ENCODE data around the gene KRTAP1-3. TPM values are rescaled to one million over a fixed set of nuclear protein-coding genes. Genes with fewer than 3 reads are reported as not detected.

KRTAP1-3 gene
- polyA plus RNA-seq, 1 experiment: not detected

DNA sequence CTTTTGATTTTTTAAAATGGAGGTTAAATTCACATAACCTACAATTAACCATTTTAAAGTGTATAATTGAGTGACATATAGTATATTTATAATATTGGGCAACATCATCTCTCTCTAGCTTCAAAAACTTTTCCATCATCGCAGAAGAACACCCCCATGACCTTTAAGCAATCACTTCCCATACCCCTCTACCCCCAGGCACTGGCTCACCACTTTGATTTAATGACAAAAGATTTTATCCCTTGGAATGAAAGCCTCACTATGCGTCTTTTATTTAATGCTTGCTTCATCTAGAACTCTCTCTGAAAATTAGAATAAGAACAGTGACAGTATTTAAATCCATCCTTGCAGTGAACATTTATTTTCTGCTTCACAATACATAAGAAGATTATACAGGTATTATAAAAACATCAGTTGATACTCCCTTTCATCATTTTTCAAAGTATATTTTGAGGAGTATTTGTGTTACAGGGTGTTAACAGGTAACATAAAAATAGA is 3.2 kb upstream of the KRTAP1-3 start:
- no peak overlapping the region for H3K4me3 ChIP-seq (ENCODE audit: low read depth, low read length)
- no peak for DNase-seq (ENCODE audit: low read depth, low spot score)
- TF ChIP-seq, protein P1, sequence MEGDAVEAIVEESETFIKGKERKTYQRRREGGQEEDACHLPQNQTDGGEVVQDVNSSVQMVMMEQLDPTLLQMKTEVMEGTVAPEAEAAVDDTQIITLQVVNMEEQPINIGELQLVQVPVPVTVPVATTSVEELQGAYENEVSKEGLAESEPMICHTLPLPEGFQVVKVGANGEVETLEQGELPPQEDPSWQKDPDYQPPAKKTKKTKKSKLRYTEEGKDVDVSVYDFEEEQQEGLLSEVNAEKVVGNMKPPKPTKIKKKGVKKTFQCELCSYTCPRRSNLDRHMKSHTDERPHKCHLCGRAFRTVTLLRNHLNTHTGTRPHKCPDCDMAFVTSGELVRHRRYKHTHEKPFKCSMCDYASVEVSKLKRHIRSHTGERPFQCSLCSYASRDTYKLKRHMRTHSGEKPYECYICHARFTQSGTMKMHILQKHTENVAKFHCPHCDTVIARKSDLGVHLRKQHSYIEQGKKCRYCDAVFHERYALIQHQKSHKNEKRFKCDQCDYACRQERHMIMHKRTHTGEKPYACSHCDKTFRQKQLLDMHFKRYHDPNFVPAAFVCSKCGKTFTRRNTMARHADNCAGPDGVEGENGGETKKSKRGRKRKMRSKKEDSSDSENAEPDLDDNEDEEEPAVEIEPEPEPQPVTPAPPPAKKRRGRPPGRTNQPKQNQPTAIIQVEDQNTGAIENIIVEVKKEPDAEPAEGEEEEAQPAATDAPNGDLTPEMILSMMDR (IDR thresholded peaks at IDR 0.05; ENCODE audit: low read depth, low read length): no peak
- no peak overlapping the region for H3K27ac ChIP-seq (ENCODE audit: low read depth, low read length)
- POLR2A ChIA-PET: no interaction called here
- CTCF ChIA-PET: no interaction called here
- no peaks in the 10 kb centered on the region for H3K27me3 ChIP-seq (ENCODE audit: control insufficient read depth, insufficient read depth, low read length)
- no peaks in the 10 kb centered on the region for H3K9me3 ChIP-seq (ENCODE audit: control insufficient read depth, insufficient read depth, low read length)

DNA sequence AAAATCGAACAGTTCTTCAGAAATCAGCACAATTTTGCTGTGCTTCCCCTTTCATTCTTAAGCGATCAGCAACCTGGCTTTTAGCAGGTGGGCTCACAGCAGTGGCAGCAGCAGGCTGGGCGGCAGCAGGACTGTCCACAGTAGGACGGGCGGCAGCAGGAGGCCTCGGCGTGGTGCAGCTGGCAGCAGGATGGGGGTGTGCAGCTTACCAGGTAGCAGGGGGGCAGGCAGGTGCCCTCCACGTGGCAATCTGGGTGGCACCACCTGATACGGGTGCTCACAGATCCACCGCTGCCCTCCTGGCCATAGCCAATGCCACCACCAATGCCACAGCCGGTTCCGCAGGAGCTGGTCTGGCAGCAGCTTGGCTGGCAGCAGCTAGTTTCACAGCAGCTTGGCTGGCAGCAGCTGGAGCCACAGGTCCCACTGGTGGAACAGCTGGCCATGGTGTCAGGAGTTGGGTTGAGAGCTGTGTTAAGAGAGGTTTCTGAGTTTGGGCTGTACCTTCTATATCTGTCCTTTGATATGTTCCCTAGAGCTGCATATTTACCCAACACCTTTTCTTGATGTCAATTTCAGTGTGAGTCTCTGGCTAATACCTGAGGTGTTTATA is 4.9 kb downstream of the KRTAP1-3 start, which contains the start of gene KRTAP1-4:
Gene KRTAP1-4 (minus strand): TSS at position 563 of the 613 bp plus-strand sequence. CDS start 117 bp downstream, at position 446.
- POLR2A ChIA-PET: no interaction called here
- CTCF ChIA-PET: interaction anchor here (1.5 kb wide), 1 partner anchor 293 kb away, joined by 6 read pairs; no protein-coding TSS in a partner anchor
- Histone ChIP-seq H3K27me3 (ENCODE audit: control insufficient read depth, insufficient read depth, low read length) (no peaks in the 10 kb centered on the region), H3K4me3 (ENCODE audit: low read depth, low read length) (no peak within 1 kb of the TSS), H3K9me3 (ENCODE audit: control insufficient read depth, insufficient read depth, low read length) (no peaks in the 10 kb centered on the region; the same call in 1 of the 2 replicates), H3K27ac (ENCODE audit: low read depth, low read length) (no peak within 1 kb of the TSS)
- TF ChIP-seq, protein P1 (IDR thresholded peaks at IDR 0.05; ENCODE audit: low read depth, low read length): no peak
- DNase-seq (ENCODE audit: low read depth, low spot score): no peak

DNA sequence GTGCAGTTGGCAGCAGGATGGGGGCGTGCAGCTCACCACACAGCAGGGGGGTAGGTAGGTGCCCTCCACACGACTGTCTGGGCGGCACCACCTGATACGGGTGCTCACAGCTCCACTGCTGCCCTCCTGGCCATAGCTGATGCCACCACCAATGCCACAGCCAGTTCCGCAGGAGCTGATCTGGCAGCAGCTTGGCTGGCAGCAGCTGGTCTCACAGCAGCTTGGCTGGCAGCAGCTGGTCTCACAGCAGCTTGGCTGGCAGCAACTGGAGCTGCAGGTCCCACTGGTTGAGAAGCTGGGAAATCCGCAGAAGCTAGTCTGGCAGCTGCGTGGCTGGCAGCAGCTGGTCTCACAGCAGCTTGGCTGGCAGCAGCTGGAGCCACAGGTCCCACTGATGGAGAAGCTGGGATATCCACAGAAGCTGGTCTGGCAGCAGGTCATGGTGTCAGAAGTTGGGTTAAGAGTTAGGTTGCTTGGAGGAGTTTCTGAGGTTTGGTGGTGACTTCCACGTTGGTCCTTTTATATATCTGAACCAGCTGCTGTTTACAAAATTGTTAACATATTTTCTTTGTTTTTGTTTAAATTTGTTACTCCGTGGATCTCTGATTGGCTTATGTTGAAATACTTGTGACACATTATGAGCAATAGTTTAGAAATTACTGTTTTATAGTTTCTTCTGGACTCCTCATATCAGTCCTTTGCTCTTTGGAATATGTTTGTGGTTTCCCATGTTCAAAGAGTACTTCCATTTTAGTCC is 7.8 kb downstream of the KRTAP1-3 start, which contains the start of gene KRTAP1-5:
Gene KRTAP1-5 (minus strand): TSS at position 494 of the 757 bp plus-strand sequence. CDS start 53 bp downstream, at position 441.
- TF ChIP-seq, protein P1 (IDR thresholded peaks at IDR 0.05; ENCODE audit: low read depth, low read length): no peak
- no peak within 1 kb of the TSS for H3K4me3 ChIP-seq (ENCODE audit: low read depth, low read length)
- ChIA-PET POLR2A (interaction anchor here (0.6 to 1.2 kb wide), 4 partner anchors 12 to 1827 kb away, joined by 3 to 5 read pairs (median 3); partner anchors contain the start of genes KRTAP2-3 and RPL19), CTCF (no interaction called here)
- DNase-seq (ENCODE audit: low read depth, low spot score): peak; percentile 64
- H3K9me3 ChIP-seq (ENCODE audit: control insufficient read depth, insufficient read depth, low read length): no peaks in the 10 kb centered on the region; the same call in 1 of the 2 replicates
- H3K27ac ChIP-seq (ENCODE audit: low read depth, low read length): peak within 1 kb of the TSS; percentile 66
- no peaks in the 10 kb centered on the region for H3K27me3 ChIP-seq (ENCODE audit: control insufficient read depth, insufficient read depth, low read length)

DNA sequence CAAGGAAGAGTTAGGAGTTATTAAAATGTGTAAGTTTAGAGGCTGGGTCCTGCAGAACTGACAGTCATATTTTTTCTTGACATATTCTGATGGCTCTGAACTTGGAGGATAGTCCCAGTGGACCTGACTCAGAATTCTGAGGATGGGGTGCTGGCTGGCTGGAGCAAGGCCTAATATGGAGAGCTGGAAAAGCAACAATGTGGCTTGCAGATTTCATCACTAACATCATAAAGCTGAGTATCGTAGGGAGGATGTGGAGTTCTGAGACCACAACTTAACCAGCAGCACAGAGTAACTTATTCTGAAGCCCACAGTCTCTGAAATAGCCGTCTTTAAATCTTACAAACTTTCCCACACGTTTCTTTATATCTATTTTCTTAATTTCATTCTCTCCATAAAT is 10.0 kb downstream of the KRTAP1-3 start:
- POLR2A ChIA-PET: no interaction called here
- H3K27ac ChIP-seq (ENCODE audit: low read depth, low read length): no peak overlapping the region
- no peaks in the 10 kb centered on the region; the same call in 1 of the 2 replicates for H3K9me3 ChIP-seq (ENCODE audit: control insufficient read depth, insufficient read depth, low read length)
- no peak overlapping the region for H3K4me3 ChIP-seq (ENCODE audit: low read depth, low read length)
- CTCF ChIA-PET: interaction anchor here (1.0 kb wide), 1 partner anchor 297 kb away, joined by 3 read pairs; no protein-coding TSS in a partner anchor
- no peaks in the 10 kb centered on the region for H3K27me3 ChIP-seq (ENCODE audit: control insufficient read depth, insufficient read depth, low read length)
- no peak for DNase-seq (ENCODE audit: low read depth, low spot score)
- TF ChIP-seq, protein P1 (IDR thresholded peaks at IDR 0.05; ENCODE audit: low read depth, low read length): no peak
